CD4-positive, alpha-beta T cell (primary cell): ENCODE results near the gene MANF. TPM values are rescaled to one million over a fixed set of nuclear protein-coding genes. Genes with fewer than 3 reads are reported as not detected.

Source experiments
- ATAC-seq: fragments of 200-7000 bp; cut with Tn5 transposase; one replicate; pipeline ENCODE4 v1.10.0; 2022; ENCODE audit warnings: mild to moderate bottlenecking; ENCODE audit not compliant: poor library complexity
- CTCF ChIA-PET: fragments of 350-600 bp; sonication (Branson Sonifier 250); formaldehyde crosslinking; loops from one replicate; lab custom pipeline; 2021; ENCODE audit warnings: antibody characterized with exemption, inconsistent platforms; lab: Charles Lee
- POLR2A ChIA-PET: fragments of 350-600 bp; sonication (Branson Sonifier 250); formaldehyde crosslinking; loops from one replicate; lab custom pipeline; 2021; ENCODE audit warnings: antibody characterized with exemption, inconsistent platforms; lab: Charles Lee
- DNase-seq, 14 experiments: peaks; one replicate each; pipeline ENCODE4 v3.0.0-alpha.2; 2013 to 2020; ENCODE audit warnings: mixed read lengths in 2 of 14
- H3K27ac ChIP-seq, 2 donors: one replicate each; pipeline versions ENCODE4 v1.5.1 to v1.7.0; 2013; ENCODE audit warnings: low read length in 2 of 2, low read depth in 1 of 2, mild to moderate bottlenecking in 1 of 2
- H3K27me3 ChIP-seq, 2 experiments: 1 replicate in 1 of 2; 2 replicates in 1 of 2; pipeline versions ENCODE4 v1.6.1 to v1.7.0; 2013; ENCODE audit warnings: low read length in 2 of 2, control low read depth in 1 of 2, mild to moderate bottlenecking in 1 of 2, moderate library complexity in 1 of 2; ENCODE audit not compliant: insufficient read depth in 2 of 2, control insufficient read depth in 1 of 2
- H3K36me3 ChIP-seq: one replicate; pipeline ENCODE4 v1.6.1; 2013; ENCODE audit warnings: low read length, control low read depth; ENCODE audit not compliant: insufficient read depth
- H3K4me1 ChIP-seq: one replicate; pipeline ENCODE4 v1.6.1; 2013; ENCODE audit warnings: low read length, control low read depth; ENCODE audit not compliant: insufficient read depth
- H3K4me3 ChIP-seq: one replicate; pipeline ENCODE4 v1.5.1; 2013; ENCODE audit warnings: mild to moderate bottlenecking, low read length, moderate library complexity
- H3K9me3 ChIP-seq, 2 experiments: 1 replicate in 1 of 2; 2 replicates in 1 of 2; pipeline versions ENCODE4 v1.6.1 to v1.7.0; 2013; ENCODE audit warnings: low read length in 2 of 2, mild to moderate bottlenecking in 2 of 2, control low read depth in 1 of 2, moderate library complexity in 1 of 2; ENCODE audit not compliant: control insufficient read depth in 1 of 2, insufficient read depth in 1 of 2
- H3K27ac Mint-ChIP-seq: one replicate; pipeline ENCODE4 v1.8.0; 2020; ENCODE audit warnings: mixed read lengths
- H3K27me3 Mint-ChIP-seq: one replicate; pipeline ENCODE4 v1.8.0; 2021; ENCODE audit warnings: mixed read lengths
- H3K36me3 Mint-ChIP-seq: one replicate; pipeline ENCODE4 v1.8.0; 2021; ENCODE audit warnings: low read depth, mixed read lengths
- H3K4me1 Mint-ChIP-seq: one replicate; pipeline ENCODE4 v1.8.0; 2021; ENCODE audit warnings: low read depth, mixed read lengths
- H3K4me3 Mint-ChIP-seq: one replicate; pipeline ENCODE4 v1.8.0; 2020; ENCODE audit warnings: mild to moderate bottlenecking, mixed read lengths
- H3K9me3 Mint-ChIP-seq: one replicate; pipeline ENCODE4 v1.8.0; 2020; ENCODE audit warnings: mixed read lengths
- intact Hi-C, 2 experiments: fragments of 100-400 bp; cut with DNase I in 1 of 2; cut with micrococcal nuclease in 1 of 2; formaldehyde crosslinking; loops; one replicate each; pipeline versions ENCODE4 v1.15.1 to v1.9.0; 2023 to 2025; cut with DNase I, micrococcal nuclease
- total RNA-seq, 174 experiments: library from RNA in 2 of 174; stranded (reverse) in 2 of 174; gene quantifications; one replicate each; pipeline ENCODE4 v1.2.3 and lab custom pipeline; 2021 to 2026
- TF ChIP-seq, protein P1 (sequence below): fragments of 200-600 bp; IDR thresholded peaks from one replicate; pipeline ENCODE4 v1.8.0; 2022; ENCODE audit warnings: antibody characterized with exemption, mild to moderate bottlenecking

Gene MANF
- total RNA-seq, 2 experiments from 2014 or later = 26.4 to 30.2 TPM

DNA sequence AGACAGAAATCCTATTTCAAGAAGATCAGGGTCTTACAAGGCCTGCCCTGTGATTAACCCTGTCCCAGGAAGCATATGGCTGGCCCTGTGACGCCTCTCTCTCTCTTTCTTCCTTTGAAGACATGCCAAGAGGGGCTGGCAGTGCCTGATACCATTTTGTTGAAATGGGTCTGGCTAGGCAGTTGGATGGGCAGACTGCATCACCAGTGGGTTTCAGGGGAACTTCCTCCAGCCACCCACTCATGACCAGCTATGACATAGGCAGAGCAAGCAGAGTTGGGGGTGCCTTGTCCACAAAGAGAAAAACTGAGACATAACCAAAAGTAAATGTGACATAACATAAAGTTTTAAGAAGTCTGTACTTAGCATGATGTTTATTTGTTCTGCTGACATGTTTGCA is 31.4 kb upstream of the MANF start:
- ATAC-seq (no peak), DNase-seq (no peak)
- TF ChIP-seq, protein P1, sequence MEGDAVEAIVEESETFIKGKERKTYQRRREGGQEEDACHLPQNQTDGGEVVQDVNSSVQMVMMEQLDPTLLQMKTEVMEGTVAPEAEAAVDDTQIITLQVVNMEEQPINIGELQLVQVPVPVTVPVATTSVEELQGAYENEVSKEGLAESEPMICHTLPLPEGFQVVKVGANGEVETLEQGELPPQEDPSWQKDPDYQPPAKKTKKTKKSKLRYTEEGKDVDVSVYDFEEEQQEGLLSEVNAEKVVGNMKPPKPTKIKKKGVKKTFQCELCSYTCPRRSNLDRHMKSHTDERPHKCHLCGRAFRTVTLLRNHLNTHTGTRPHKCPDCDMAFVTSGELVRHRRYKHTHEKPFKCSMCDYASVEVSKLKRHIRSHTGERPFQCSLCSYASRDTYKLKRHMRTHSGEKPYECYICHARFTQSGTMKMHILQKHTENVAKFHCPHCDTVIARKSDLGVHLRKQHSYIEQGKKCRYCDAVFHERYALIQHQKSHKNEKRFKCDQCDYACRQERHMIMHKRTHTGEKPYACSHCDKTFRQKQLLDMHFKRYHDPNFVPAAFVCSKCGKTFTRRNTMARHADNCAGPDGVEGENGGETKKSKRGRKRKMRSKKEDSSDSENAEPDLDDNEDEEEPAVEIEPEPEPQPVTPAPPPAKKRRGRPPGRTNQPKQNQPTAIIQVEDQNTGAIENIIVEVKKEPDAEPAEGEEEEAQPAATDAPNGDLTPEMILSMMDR = no peak
- POLR2A ChIA-PET = no interaction called here
- intact Hi-C loops = no loop called here
- no peak overlapping the region for H3K4me3 ChIP-seq
- H3K27me3 ChIP-seq = no peaks in the 10 kb centered on the region
- H3K4me1 Mint-ChIP-seq = no peaks in the 10 kb centered on the region
- H3K36me3 ChIP-seq = no peaks in the 10 kb centered on the region
- no peak overlapping the region for H3K27ac ChIP-seq
- CTCF ChIA-PET = no interaction called here
- no peaks in the 10 kb centered on the region for H3K36me3 Mint-ChIP-seq
- no peaks in the 10 kb centered on the region for H3K9me3 Mint-ChIP-seq
- peaks cover 2% of the 10 kb centered on the region for H3K4me1 ChIP-seq
- H3K9me3 ChIP-seq = no peaks in the 10 kb centered on the region
- H3K27ac Mint-ChIP-seq = no peak overlapping the region
- H3K27me3 Mint-ChIP-seq = no peaks in the 10 kb centered on the region
- no peak overlapping the region for H3K4me3 Mint-ChIP-seq

DNA sequence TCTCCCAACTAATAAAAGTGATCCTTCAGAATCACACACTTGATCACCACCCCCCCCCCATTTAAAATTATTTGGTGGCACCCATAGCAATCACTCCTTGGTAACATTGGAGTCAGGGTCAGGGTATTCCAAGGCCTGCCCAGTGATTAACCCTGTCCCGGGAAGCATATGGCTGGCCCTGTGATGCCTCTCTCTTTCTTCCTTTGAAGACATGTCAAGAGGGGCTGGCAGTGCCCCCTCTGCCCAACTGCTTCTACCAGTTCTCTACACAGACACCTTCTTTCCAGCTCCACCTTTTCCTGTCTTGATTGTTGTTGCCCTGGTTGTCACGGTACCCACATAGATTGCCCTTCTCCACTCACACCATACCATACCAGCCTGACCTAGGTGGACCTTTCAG is 30.9 kb upstream of the MANF start:
- H3K27ac Mint-ChIP-seq = no peak overlapping the region
- ChIA-PET POLR2A (no interaction called here), CTCF (no interaction called here)
- Histone ChIP-seq H3K27me3 (no peaks in the 10 kb centered on the region), H3K4me3 (no peak overlapping the region), H3K4me1 (peaks cover 2% of the 10 kb centered on the region), H3K27ac (no peak overlapping the region), H3K9me3 (no peaks in the 10 kb centered on the region), H3K36me3 (no peaks in the 10 kb centered on the region)
- no peaks in the 10 kb centered on the region for H3K36me3 Mint-ChIP-seq
- intact Hi-C loops = no loop called here
- TF ChIP-seq, protein P1 = no peak
- no peaks in the 10 kb centered on the region for H3K4me1 Mint-ChIP-seq
- no peaks in the 10 kb centered on the region for H3K9me3 Mint-ChIP-seq
- ATAC-seq (no peak), DNase-seq (no peak)
- no peaks in the 10 kb centered on the region for H3K27me3 Mint-ChIP-seq
- no peak overlapping the region for H3K4me3 Mint-ChIP-seq

DNA sequence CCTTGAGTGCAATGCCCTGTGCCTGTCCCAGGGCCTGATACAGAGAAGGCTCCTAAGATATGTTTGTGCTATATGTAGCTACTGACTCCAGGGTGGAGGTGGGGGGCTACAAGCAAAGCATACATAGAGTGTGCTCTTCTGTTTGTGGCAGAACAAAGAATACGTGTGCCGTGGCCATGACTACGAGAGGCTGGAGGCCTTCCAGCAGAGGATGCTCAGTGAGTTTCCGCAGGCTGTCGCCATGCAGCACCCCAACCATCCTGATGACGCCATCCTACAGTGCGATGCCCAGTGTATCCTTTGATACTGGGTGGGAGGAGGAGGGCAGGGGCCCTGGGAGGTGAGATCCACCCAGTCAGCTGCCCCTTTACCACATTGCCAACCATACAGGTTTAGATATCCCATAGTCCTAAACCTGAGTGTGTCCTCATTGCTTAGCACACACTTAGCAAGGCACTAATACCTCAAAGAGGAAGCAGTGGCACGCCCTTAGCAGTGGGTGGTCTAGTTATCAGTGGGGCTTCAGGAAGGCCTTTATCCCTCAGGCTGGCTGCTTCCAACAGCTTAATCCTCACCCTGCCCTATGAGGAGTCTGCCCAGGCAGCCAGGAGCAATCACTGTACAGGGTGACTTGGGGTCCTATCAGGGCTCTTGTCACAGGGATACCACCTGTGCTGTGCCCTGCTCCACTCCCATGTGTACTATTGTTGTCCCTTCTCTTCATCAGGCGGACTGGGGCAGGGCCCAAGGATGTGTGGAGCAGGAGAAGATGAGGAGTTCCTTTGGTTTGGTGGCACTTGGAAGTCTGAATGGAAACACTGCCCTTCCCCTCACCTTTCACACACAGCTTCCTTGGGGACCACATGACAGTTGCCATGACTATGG is 30.1 kb upstream of the MANF start:
- TF ChIP-seq, protein P1 = no peak
- Histone ChIP-seq H3K27ac (no peak overlapping the region), H3K4me3 (no peak overlapping the region), H3K27me3 (no peaks in the 10 kb centered on the region), H3K4me1 (peaks cover 2% of the 10 kb centered on the region), H3K36me3 (no peaks in the 10 kb centered on the region), H3K9me3 (no peaks in the 10 kb centered on the region)
- Mint-ChIP-seq H3K27me3 (no peaks in the 10 kb centered on the region), H3K36me3 (no peaks in the 10 kb centered on the region), H3K4me3 (no peak overlapping the region), H3K4me1 (no peaks in the 10 kb centered on the region), H3K9me3 (no peaks in the 10 kb centered on the region), H3K27ac (no peak overlapping the region)
- ChIA-PET POLR2A (no interaction called here), CTCF (no interaction called here)
- intact Hi-C loops = no loop called here
- ATAC-seq (no peak), DNase-seq (no peak)
